HEK293T (cell line): ENCODE data around the gene DACH1.
A peak's percentile ranks its signal among the peaks of the same experiment; 100 is the strongest.

Experiments used
- CTCF ChIA-PET: fragments of 350-600 bp; formaldehyde crosslinking; extraction: SDS; loops from one replicate; lab custom pipeline; 2021; ENCODE audit warnings: antibody characterized with exemption, inconsistent platforms; lab: Yijun Ruan, JAX
- POLR2A ChIA-PET: fragments of 350-600 bp; formaldehyde crosslinking; extraction: SDS; loops from one replicate; lab custom pipeline; 2020; ENCODE audit warnings: antibody characterized with exemption, inconsistent platforms; lab: Yijun Ruan, JAX
- DNase-seq: peaks from one replicate; pipeline ENCODE4 v3.0.0; 2012; ENCODE audit warnings: mixed read lengths; ENCODE audit errors: extremely low spot score
- ARNT ChIP-seq: fragments of 450-650 bp; IDR thresholded peaks from 2 replicates; pipeline ENCODE4 v1.6.1; 2017; ENCODE audit warnings: mild to moderate bottlenecking
- BHLHE40 ChIP-seq: fragments of 450-650 bp; IDR thresholded peaks from 2 replicates; pipeline ENCODE4 v1.6.1; 2016; ENCODE audit warnings: mild to moderate bottlenecking, moderate library complexity, borderline replicate concordance
- CTBP1 ChIP-seq: fragments of 450-650 bp; IDR thresholded peaks from 2 replicates; pipeline ENCODE4 v1.6.1; 2016; ENCODE audit warnings: borderline replicate concordance
- ELF4 ChIP-seq: fragments of 450-650 bp; IDR thresholded peaks from 2 replicates; pipeline ENCODE4 v1.6.1; 2017; ENCODE audit warnings: antibody characterized with exemption
- FOXA1 ChIP-seq: fragments of 450-650 bp; IDR thresholded peaks from 2 replicates; pipeline ENCODE4 v1.6.1; 2016; ENCODE audit warnings: mild to moderate bottlenecking
- FOXK2 ChIP-seq: fragments of 450-650 bp; IDR thresholded peaks from 2 replicates; pipeline ENCODE4 v1.6.1; 2016; ENCODE audit warnings: mild to moderate bottlenecking
- FOXM1 ChIP-seq: fragments of 450-650 bp; IDR thresholded peaks from 2 replicates; pipeline ENCODE4 v1.6.1; 2017; ENCODE audit warnings: mild to moderate bottlenecking, borderline replicate concordance
- HDGF ChIP-seq: fragments of 450-650 bp; IDR thresholded peaks from 2 replicates; pipeline ENCODE4 v1.6.1; 2017; ENCODE audit warnings: antibody characterized with exemption, borderline replicate concordance
- L3MBTL2 ChIP-seq: fragments of 450-650 bp; conservative IDR thresholded peaks from 2 replicates; pipeline ENCODE4 v1.6.1; 2016; ENCODE audit warnings: mild to moderate bottlenecking
- LEF1 ChIP-seq: fragments of 450-650 bp; IDR thresholded peaks from 2 replicates; pipeline ENCODE4 v1.6.1; 2017; ENCODE audit warnings: mild to moderate bottlenecking, borderline replicate concordance
- NFRKB ChIP-seq: fragments of 450-650 bp; IDR thresholded peaks from 2 replicates; pipeline ENCODE4 v1.6.1; 2016; ENCODE audit warnings: mild to moderate bottlenecking, moderate library complexity
- PKNOX1 ChIP-seq: fragments of 450-650 bp; IDR thresholded peaks from 2 replicates; pipeline ENCODE4 v1.6.1; 2016
- SP1 ChIP-seq: fragments of 450-650 bp; IDR thresholded peaks from 2 replicates; pipeline ENCODE4 v1.6.1; 2017
- SUZ12 ChIP-seq: fragments of 450-650 bp; IDR thresholded peaks from 2 replicates; pipeline ENCODE4 v1.6.1; 2016; ENCODE audit warnings: mild to moderate bottlenecking
- TARDBP ChIP-seq: fragments of 450-650 bp; IDR thresholded peaks from 2 replicates; pipeline ENCODE4 v1.6.1; 2016
- ZNF384 ChIP-seq: fragments of 450-650 bp; IDR thresholded peaks from 2 replicates; pipeline ENCODE4 v1.6.1; 2016

DACH1 gene

DNA sequence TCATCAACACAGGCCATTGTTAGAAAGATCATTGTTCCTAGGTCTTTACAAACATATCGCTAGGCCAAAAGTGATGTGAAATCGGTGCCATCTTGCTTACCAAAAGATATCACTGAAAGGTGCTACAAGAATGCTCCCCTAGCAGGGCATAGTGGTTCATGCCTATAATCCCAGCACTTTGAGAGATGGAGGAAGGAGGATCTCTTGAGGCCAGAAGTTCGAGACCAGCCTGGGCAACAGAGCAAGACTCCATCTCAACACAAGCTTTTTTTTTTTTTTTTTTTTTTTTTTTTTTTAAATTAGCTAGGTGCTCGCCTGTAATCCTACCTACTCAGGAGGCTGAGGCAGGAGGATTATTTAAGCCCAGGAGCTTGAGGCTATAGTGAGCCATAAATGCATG is 92.1 kb downstream of the DACH1 start:
- TF ChIP-seq ZNF384 (peak; percentile 79), SUZ12 (no peak), BHLHE40 (no peak), FOXA1 (no peak)
- ChIA-PET CTCF (no interaction called here), POLR2A (no interaction called here)
- no peak for DNase-seq

DNA sequence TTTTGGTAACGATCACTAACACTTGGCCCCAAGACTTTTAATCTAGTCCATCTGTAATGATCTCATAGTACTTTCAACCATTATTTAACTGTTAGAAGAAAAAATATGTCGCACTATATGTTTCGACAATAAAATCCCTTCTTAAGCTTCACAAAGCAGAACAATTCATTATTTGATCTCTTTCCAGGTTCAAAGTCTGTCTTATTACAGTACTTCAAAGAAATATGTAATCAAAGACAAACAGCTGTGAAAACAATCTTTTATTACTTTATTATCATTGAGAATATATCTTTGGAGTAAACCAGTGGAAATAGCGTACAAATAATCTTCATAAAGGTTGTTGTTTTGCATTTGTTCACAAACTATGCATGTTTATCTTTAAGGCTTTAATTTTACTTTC is 93.5 kb downstream of the DACH1 start:
- no peak for DNase-seq
- ChIA-PET CTCF (no interaction called here), POLR2A (no interaction called here)
- TF ChIP-seq PKNOX1 (no peak), LEF1 (no peak), TARDBP (no peak), FOXM1 (no peak), CTBP1 (no peak), FOXK2 (no peak), ZNF384 (no peak), SUZ12 (no peak), ELF4 (no peak), FOXA1 (no peak), ARNT (no peak), L3MBTL2 (no peak), HDGF (no peak), BHLHE40 (no peak), SP1 (no peak), NFRKB (no peak)

GRCh38 chr13:71772361-71772760 is 94.6 kb downstream of the DACH1 start:
- TF ChIP-seq NFRKB: no peak
- TF ChIP-seq ELF4: no peak
- 0 out of 2 replicates have a peak, but pooled peaks have one; percentile 1 for TF ChIP-seq PKNOX1
- no peak for TF ChIP-seq FOXM1
- DNase-seq: no peak
- POLR2A ChIA-PET: no interaction called here
- CTCF ChIA-PET: no interaction called here

DNA sequence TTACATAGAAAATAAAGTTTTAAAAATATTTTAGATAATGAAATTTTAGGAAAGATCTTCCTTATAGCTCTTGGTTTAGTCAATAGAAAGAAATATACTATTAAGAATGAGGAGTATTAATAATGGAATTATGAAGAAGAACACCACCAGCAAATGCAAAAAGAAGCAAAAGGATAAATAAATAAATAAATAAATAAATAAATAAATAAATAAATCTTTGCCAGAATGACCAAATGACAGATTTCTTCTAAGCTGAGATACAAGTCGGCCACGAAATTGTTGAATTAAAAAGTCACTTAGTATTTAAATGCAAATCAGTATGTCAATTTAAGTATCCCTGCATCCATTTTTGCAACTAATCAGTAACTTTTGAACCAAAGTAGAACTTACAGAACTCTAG is 95.9 kb downstream of the DACH1 start:
- ChIA-PET POLR2A (no interaction called here), CTCF (no interaction called here)
- no peak for DNase-seq
- no peak for TF ChIP-seq LEF1
- no peak for TF ChIP-seq FOXM1
- no peak for TF ChIP-seq NFRKB
- no peak for TF ChIP-seq ARNT
- no peak for TF ChIP-seq HDGF
- TF ChIP-seq ZNF384: no peak
- TF ChIP-seq ELF4: no peak
- no peak for TF ChIP-seq SP1

- POLR2A ChIA-PET: no interaction called here
- TF ChIP-seq FOXK2: no peak
- no peak for TF ChIP-seq LEF1
- TF ChIP-seq ARNT: no peak
- TF ChIP-seq ELF4: no peak
- TF ChIP-seq PKNOX1: no peak
- TF ChIP-seq BHLHE40: no peak
- no peak for TF ChIP-seq L3MBTL2
- no peak for TF ChIP-seq NFRKB
- no peak for TF ChIP-seq FOXA1
- TF ChIP-seq SUZ12: no peak
- TF ChIP-seq TARDBP: no peak
- no peak for TF ChIP-seq CTBP1
- no peak for TF ChIP-seq FOXM1
- CTCF ChIA-PET: interaction anchor here (0.6 kb wide), 1 partner anchor 10 kb away, joined by 4 read pairs; no protein-coding TSS in a partner anchor
- no peak for DNase-seq
Measured at GRCh38 chr13:71770710-71771109, 96.3 kb downstream of the DACH1 start.

- ChIA-PET POLR2A (no interaction called here), CTCF (interaction anchor here (0.7 kb wide), 1 partner anchor 953 kb away, joined by 3 read pairs; no protein-coding TSS in a partner anchor)
- no peak for TF ChIP-seq CTBP1
- TF ChIP-seq L3MBTL2: no peak
- TF ChIP-seq FOXA1: no peak
- no peak for TF ChIP-seq TARDBP
- no peak for TF ChIP-seq SP1
- TF ChIP-seq LEF1: no peak
- TF ChIP-seq FOXM1: no peak
- no peak for TF ChIP-seq ZNF384
- no peak for TF ChIP-seq NFRKB
- no peak for TF ChIP-seq ARNT
- TF ChIP-seq HDGF: no peak
- TF ChIP-seq FOXK2: no peak
- TF ChIP-seq PKNOX1: no peak
- TF ChIP-seq ELF4: no peak
- TF ChIP-seq BHLHE40: no peak
- no peak for TF ChIP-seq SUZ12
- no peak for DNase-seq
Measured at GRCh38 chr13:71768881-71769280, 98.1 kb downstream of the DACH1 start.
